Peyer's patch (tissue), 4 donors: Measurements from ENCODE around the gene ADTRP. TPM values are rescaled to one million over a fixed set of nuclear protein-coding genes. Genes with fewer than 3 reads are reported as not detected.
A peak's percentile ranks its signal among the peaks of the same experiment; 100 is the strongest.

ENCODE experiments used
- DNase-seq, 3 donors: peaks; one replicate each; pipeline ENCODE4 v3.0.0-alpha.2; 2017 to 2019
- H3K27ac ChIP-seq, 4 donors: fragments of 200-600 bp; sonication (generic); one replicate each; pipeline ENCODE4 v1.5.1; 2016 to 2019
- H3K27me3 ChIP-seq, 2 donors: fragments of 200-600 bp; sonication (generic); one replicate each; pipeline ENCODE4 v1.5.1; 2019
- H3K36me3 ChIP-seq, 3 donors: fragments of 200-600 bp; sonication (generic); one replicate each; pipeline ENCODE4 v1.5.1; 2016 to 2019
- H3K4me1 ChIP-seq, 4 donors: fragments of 200-600 bp; sonication (generic); one replicate each; pipeline ENCODE4 v1.5.1; 2016 to 2019
- H3K4me3 ChIP-seq, 4 donors: fragments of 200-600 bp; sonication (generic); 1 replicate in 3 of 4; 2 replicates in 1 of 4; pipeline ENCODE4 v1.5.1; 2016 to 2019; ENCODE audit warnings: mild to moderate bottlenecking in 1 of 4
- H3K9me3 ChIP-seq, 4 donors: fragments of 200-600 bp; sonication (generic); one replicate each; pipeline ENCODE4 v1.5.1; 2016 to 2019; ENCODE audit warnings: mild to moderate bottlenecking in 1 of 4
- CTCF ChIP-seq, 6 experiments: fragments of 450-650 bp in 4 of 6; fragments of 200-600 bp in 2 of 6; sonication (generic) in 1 of 6; IDR thresholded peaks; one replicate each; pipeline ENCODE4 v1.5.1; 2017 to 2019; ENCODE audit warnings: antibody characterized with exemption in 6 of 6, mild to moderate bottlenecking in 3 of 6, moderate library complexity in 1 of 6
- POLR2A ChIP-seq, 2 donors: fragments of 450-650 bp; IDR thresholded peaks; one replicate each; pipeline ENCODE4 v1.5.1; 2017; ENCODE audit warnings: antibody characterized with exemption in 2 of 2, mild to moderate bottlenecking in 2 of 2, moderate library complexity in 2 of 2
- total RNA-seq, 4 donors: library from RNA; depleted of rRNA; stranded (reverse); fragments of >200 nt; gene quantifications; one replicate each; pipeline ENCODE4 v1.1.0, GENCODE V29; 2016

Gene ADTRP
- total RNA-seq, 4 donors from 2014 or later, result 33.8 to 187 (median 133) TPM

GRCh38 chr6:11779329-11780096, 910 bp upstream of the ADTRP start:
- TF ChIP-seq POLR2A (IDR thresholded peaks at IDR 0.05) (no peak), CTCF (IDR thresholded peaks at IDR 0.05) (no peak)
- Histone ChIP-seq H3K9me3 (no peaks in the 10 kb centered on the region), H3K27ac (peak overlapping the region in 3 of 4 donors; percentile 79 to 96 (median 91)), H3K36me3 (no peaks in the 10 kb centered on the region), H3K27me3 (no peaks in the 10 kb centered on the region), H3K4me1 (no peaks in the 10 kb centered on the region), H3K4me3 (peak overlapping the region in 1 of 4 donors; percentile 4)
- peak in 2 of 3 donors; percentile 55 to 60 for DNase-seq

- no peak for DNase-seq
- Histone ChIP-seq H3K27ac (peak overlapping the region in 3 of 4 donors; percentile 79 to 96 (median 91)), H3K4me1 (no peaks in the 10 kb centered on the region), H3K9me3 (no peaks in the 10 kb centered on the region), H3K27me3 (no peaks in the 10 kb centered on the region), H3K4me3 (peak overlapping the region in 3 of 4 donors; percentile 0 to 58 (median 49)), H3K36me3 (no peaks in the 10 kb centered on the region)
- TF ChIP-seq CTCF (IDR thresholded peaks at IDR 0.05) (no peak), POLR2A (IDR thresholded peaks at IDR 0.05) (no peak)
These were observed 567 bp downstream of the ADTRP start for GRCh38 chr6:11778036-11778435.

GRCh38 chr6:11775791-11776409, 2.7 kb downstream of the ADTRP start:
- H3K4me1 ChIP-seq, result peaks cover 0 to 9% (median 1%) of the 10 kb centered on the region in 4 donors
- no peak overlapping the region for H3K4me3 ChIP-seq
- DNase-seq, result no peak
- H3K27ac ChIP-seq, result no peak overlapping the region
- H3K36me3 ChIP-seq, result no peaks in the 10 kb centered on the region
- TF ChIP-seq CTCF (IDR thresholded peaks at IDR 0.05) (no peak), POLR2A (IDR thresholded peaks at IDR 0.05) (no peak)
- no peaks in the 10 kb centered on the region for H3K9me3 ChIP-seq
- no peaks in the 10 kb centered on the region for H3K27me3 ChIP-seq

GRCh38 chr6:11774426-11774825, 4.2 kb downstream of the ADTRP start:
- no peaks in the 10 kb centered on the region for H3K27me3 ChIP-seq
- TF ChIP-seq POLR2A (IDR thresholded peaks at IDR 0.05), result no peak
- no peak for TF ChIP-seq CTCF (IDR thresholded peaks at IDR 0.05)
- no peak for DNase-seq

GRCh38 chr6:11773581-11773980, 5.0 kb downstream of the ADTRP start:
- no peak for DNase-seq
- no peak overlapping the region for H3K27ac ChIP-seq
- H3K27me3 ChIP-seq, result no peaks in the 10 kb centered on the region
- no peaks in the 10 kb centered on the region for H3K9me3 ChIP-seq
- H3K4me1 ChIP-seq, result peaks cover 0 to 28% (median 5%) of the 10 kb centered on the region in 4 donors
- no peak for TF ChIP-seq CTCF (IDR thresholded peaks at IDR 0.05)
- no peak for TF ChIP-seq POLR2A (IDR thresholded peaks at IDR 0.05)
- H3K4me3 ChIP-seq, result no peak overlapping the region
- no peaks in the 10 kb centered on the region for H3K36me3 ChIP-seq

More at GRCh38 chr6:11774426-11774825, 4.2 kb downstream of the ADTRP start:
- H3K4me1 ChIP-seq, result peaks cover 0 to 20% (median 5%) of the 10 kb centered on the region in 4 donors
- H3K27ac ChIP-seq, result no peak overlapping the region
- no peaks in the 10 kb centered on the region for H3K36me3 ChIP-seq
- no peak overlapping the region for H3K4me3 ChIP-seq
- no peaks in the 10 kb centered on the region for H3K9me3 ChIP-seq
